GM19455 (cell line): ENCODE measurements around the gene ITPK1.

Experiments
- ATAC-seq: cut with Tn5 transposase; IDR thresholded peaks from one replicate; pipeline ENCODE4 v1.9.1; 2021; ENCODE audit not compliant: unreplicated experiment

Gene ITPK1

GRCh38 chr14:93085911-93086310 lies 29.8 kb downstream of the ITPK1 start:
- no peak for ATAC-seq

GRCh38 chr14:93084866-93085857 lies 30.6 kb downstream of the ITPK1 start:
- no peak for ATAC-seq

GRCh38 chr14:93084402-93084801 lies 31.3 kb downstream of the ITPK1 start:
- no peak for ATAC-seq

- no peak for ATAC-seq
These were observed 31.8 kb downstream of the ITPK1 start for GRCh38 chr14:93083917-93084316.

GRCh38 chr14:93082576-93083001 lies 33.1 kb downstream of the ITPK1 start:
- ATAC-seq = no peak

- no peak for ATAC-seq
These were observed 33.7 kb downstream of the ITPK1 start for GRCh38 chr14:93081876-93082570.

GRCh38 chr14:93079865-93080403 lies 35.8 kb downstream of the ITPK1 start:
- no peak for ATAC-seq

- no peak for ATAC-seq
These were observed 36.4 kb downstream of the ITPK1 start for GRCh38 chr14:93079321-93079720.

- ATAC-seq = no peak
These were observed 36.9 kb downstream of the ITPK1 start for GRCh38 chr14:93078870-93079269.

- no peak for ATAC-seq
These were observed 39.0 kb downstream of the ITPK1 start for GRCh38 chr14:93076755-93077154.

GRCh38 chr14:93075891-93076290 lies 39.8 kb downstream of the ITPK1 start:
- ATAC-seq = no peak

GRCh38 chr14:93073910-93074769 lies 41.6 kb downstream of the ITPK1 start:
- ATAC-seq = no peak

GRCh38 chr14:93073358-93073707 lies 42.4 kb downstream of the ITPK1 start:
- ATAC-seq = no peak

GRCh38 chr14:93072659-93073357 lies 42.9 kb downstream of the ITPK1 start:
- no peak for ATAC-seq

- ATAC-seq = no peak
These were observed 47.0 kb downstream of the ITPK1 start for GRCh38 chr14:93068711-93069110.

GRCh38 chr14:93067088-93067487 lies 48.6 kb downstream of the ITPK1 start:
- no peak for ATAC-seq

- no peak for ATAC-seq
These were observed 50.4 kb downstream of the ITPK1 start for GRCh38 chr14:93065272-93065730.

GRCh38 chr14:93064411-93065271 lies 51.1 kb downstream of the ITPK1 start:
- no peak for ATAC-seq

GRCh38 chr14:93063393-93063792 lies 52.3 kb downstream of the ITPK1 start:
- no peak for ATAC-seq
